Panc1 (cell line): Measurements from ENCODE around the gene ACTA2.

Source experiments
- TCF7L2 ChIP-seq: IDR thresholded peaks from 2 replicates; pipeline ENCODE4 v1.6.1; 2011; ENCODE audit warnings: mild to moderate bottlenecking, low read depth, low read length, inconsistent platforms
- TF ChIP-seq, protein P1 (sequence below): fragments of 450-650 bp; IDR thresholded peaks from 2 replicates; pipeline ENCODE4 v1.5.1; 2017; ENCODE audit warnings: mild to moderate bottlenecking

- TF ChIP-seq, protein P1, sequence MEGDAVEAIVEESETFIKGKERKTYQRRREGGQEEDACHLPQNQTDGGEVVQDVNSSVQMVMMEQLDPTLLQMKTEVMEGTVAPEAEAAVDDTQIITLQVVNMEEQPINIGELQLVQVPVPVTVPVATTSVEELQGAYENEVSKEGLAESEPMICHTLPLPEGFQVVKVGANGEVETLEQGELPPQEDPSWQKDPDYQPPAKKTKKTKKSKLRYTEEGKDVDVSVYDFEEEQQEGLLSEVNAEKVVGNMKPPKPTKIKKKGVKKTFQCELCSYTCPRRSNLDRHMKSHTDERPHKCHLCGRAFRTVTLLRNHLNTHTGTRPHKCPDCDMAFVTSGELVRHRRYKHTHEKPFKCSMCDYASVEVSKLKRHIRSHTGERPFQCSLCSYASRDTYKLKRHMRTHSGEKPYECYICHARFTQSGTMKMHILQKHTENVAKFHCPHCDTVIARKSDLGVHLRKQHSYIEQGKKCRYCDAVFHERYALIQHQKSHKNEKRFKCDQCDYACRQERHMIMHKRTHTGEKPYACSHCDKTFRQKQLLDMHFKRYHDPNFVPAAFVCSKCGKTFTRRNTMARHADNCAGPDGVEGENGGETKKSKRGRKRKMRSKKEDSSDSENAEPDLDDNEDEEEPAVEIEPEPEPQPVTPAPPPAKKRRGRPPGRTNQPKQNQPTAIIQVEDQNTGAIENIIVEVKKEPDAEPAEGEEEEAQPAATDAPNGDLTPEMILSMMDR, result no peak
- TF ChIP-seq TCF7L2, result no peak
Measured at GRCh38 chr10:89001024-89001728, 48.6 kb upstream of the ACTA2 start.
